Left ventricle myocardium inferior (tissue), 1 donor: ENCODE data around the gene UXT. TPM values are rescaled to one million over a fixed set of nuclear protein-coding genes. Genes with fewer than 3 reads are reported as not detected.
A peak's percentile ranks its signal among the peaks of the same experiment; 100 is the strongest.

Source experiments
- DNase-seq: peaks from one replicate; pipeline ENCODE4 v3.0.0-alpha.2; 2020
- H3K27ac ChIP-seq: fragments of 200-600 bp; replicated peaks from 2 replicates; pipeline ENCODE4 v1.8.0; 2021
- H3K27me3 ChIP-seq: fragments of 200-600 bp; 2 replicates; pipeline ENCODE4 v1.8.0; 2021; ENCODE audit warnings: low read depth
- H3K36me3 ChIP-seq: fragments of 200-600 bp; 2 replicates; pipeline ENCODE4 v1.8.0; 2021
- H3K4me1 ChIP-seq: fragments of 200-600 bp; 2 replicates; pipeline ENCODE4 v1.8.0; 2021
- H3K4me3 ChIP-seq: fragments of 200-600 bp; 2 replicates; pipeline ENCODE4 v1.8.0; 2021; ENCODE audit warnings: mild to moderate bottlenecking, moderate library complexity
- H3K9me3 ChIP-seq: fragments of 200-600 bp; replicated peaks from 2 replicates; pipeline ENCODE4 v1.8.0; 2021
- CTCF ChIP-seq: fragments of 200-600 bp; IDR thresholded peaks from 2 replicates; pipeline ENCODE4 v1.8.0; 2021; ENCODE audit warnings: antibody characterized with exemption, mild to moderate bottlenecking, borderline replicate concordance
- intact Hi-C: fragments of 100-400 bp; cut with micrococcal nuclease; formaldehyde crosslinking; loops from one replicate; pipeline ENCODE4 v1.11.0; 2022
- total RNA-seq: library from RNA; stranded (reverse); fragmentation: NEBNext Ultra II Directional; extraction: Animal tissue kit (Norgen Biotek cat#: 25700); gene quantifications from one replicate; pipeline ENCODE4 v1.2.1, GENCODE V29; 2021
- donor health status: DM: no; HTN: yes; CAD: no; lungs with severe emphysema.

Gene UXT
- total RNA-seq, 1 donor from 2014 or later: 93.5 TPM

DNA sequence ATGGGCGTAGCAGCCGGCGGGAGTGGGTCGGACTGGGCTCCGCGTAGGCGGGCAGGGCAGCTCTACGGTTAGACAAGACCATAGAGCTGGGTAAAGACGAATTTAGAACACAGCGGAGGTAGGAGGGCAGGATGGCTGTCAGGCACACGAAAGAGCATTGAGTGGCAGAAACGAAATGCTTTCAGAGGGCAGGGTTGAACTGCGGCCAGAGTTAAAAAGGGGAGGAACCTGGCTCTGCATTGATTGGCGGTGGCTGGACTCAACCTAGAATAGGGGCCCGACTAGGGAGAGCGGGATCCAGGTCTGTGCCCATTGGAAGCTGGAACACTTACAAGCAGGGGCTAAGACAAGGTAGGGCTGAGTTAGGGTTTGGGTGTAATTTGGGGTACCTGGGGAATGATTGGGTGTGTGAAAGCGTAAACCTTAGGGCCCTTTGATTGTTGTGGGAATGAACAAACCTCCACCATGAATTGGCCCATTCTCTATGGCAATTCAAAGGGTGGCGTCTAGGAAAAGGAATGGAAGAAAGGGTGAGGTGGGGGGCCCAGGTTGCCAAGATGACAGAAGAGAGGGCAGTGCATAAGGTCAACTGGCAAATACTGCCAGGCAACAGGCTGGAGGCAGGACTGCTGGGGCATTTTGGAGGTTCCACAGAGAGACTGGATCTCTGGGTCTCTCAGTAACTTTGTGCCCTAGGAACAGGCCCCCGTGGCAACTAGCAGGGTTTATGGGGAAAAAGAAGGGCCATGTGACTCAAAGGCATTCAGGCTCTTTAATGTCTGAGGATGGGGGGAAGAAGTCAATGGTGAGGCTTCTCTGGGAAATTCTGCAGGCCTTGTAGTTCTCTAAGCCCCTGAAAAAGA, 7.7 kb downstream of the UXT start:
- peaks cover 14% of the 10 kb centered on the region for H3K4me1 ChIP-seq
- peak overlapping the region; percentile 76 for H3K4me3 ChIP-seq
- H3K36me3 ChIP-seq: peaks cover 11% of the 10 kb centered on the region
- H3K27ac ChIP-seq: peak overlapping the region; percentile 86
- H3K9me3 ChIP-seq: no peaks in the 10 kb centered on the region
- DNase-seq: no peak
- intact Hi-C loops: no loop called here
- H3K27me3 ChIP-seq: no peaks in the 10 kb centered on the region
- no peak for TF ChIP-seq CTCF

- Histone ChIP-seq H3K27me3 (no peaks in the 10 kb centered on the region), H3K4me3 (peak within 1 kb of the TSS; percentile 76), H3K36me3 (peaks cover 6% of the 10 kb centered on the region), H3K4me1 (peaks cover 14% of the 10 kb centered on the region), H3K27ac (peak within 1 kb of the TSS; percentile 86), H3K9me3 (no peaks in the 10 kb centered on the region)
- intact Hi-C loops: no loop called here
- no peak for TF ChIP-seq CTCF
- peak; percentile 94 for DNase-seq
Measured at GRCh38 chrX:47650164-47651042, 8.6 kb downstream of the UXT start, which contains the start of gene ELK1. TSS of gene ELK1 (minus strand) at chrX:47650563. CDS start at chrX:47641441, 9,122 bp downstream.

GRCh38 chrX:47649781-47650163, 9.2 kb downstream of the UXT start:
- H3K27me3 ChIP-seq: no peaks in the 10 kb centered on the region
- no peak for TF ChIP-seq CTCF
- H3K36me3 ChIP-seq: peaks cover 4% of the 10 kb centered on the region
- intact Hi-C loops: no loop called here
- H3K27ac ChIP-seq: peak overlapping the region; percentile 86
- peaks cover 14% of the 10 kb centered on the region for H3K4me1 ChIP-seq
- peak overlapping the region; percentile 76 for H3K4me3 ChIP-seq
- DNase-seq: no peak
- H3K9me3 ChIP-seq: no peaks in the 10 kb centered on the region

DNA sequence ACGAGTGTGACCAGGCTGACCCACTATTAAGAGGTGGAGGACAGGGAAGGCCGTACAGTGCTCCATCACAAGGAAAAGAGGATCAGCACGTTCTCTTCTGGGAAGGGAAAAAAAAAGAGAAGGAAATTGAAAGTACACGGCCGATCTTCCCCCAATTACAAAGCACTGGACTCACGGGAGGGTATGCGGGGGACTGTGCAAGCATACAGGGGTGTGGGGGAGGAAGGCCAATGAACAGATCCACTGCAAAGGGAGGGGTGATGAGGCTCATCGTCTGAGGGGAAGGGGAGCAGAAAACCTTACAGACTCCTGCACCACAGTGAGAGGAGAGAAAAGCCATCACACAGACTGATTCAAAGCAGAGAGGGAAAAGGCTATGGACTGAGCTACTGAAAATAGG, 9.7 kb downstream of the UXT start:
- no peaks in the 10 kb centered on the region for H3K9me3 ChIP-seq
- no peaks in the 10 kb centered on the region for H3K36me3 ChIP-seq
- H3K27ac ChIP-seq: no peak overlapping the region
- peaks cover 17% of the 10 kb centered on the region for H3K4me1 ChIP-seq
- TF ChIP-seq CTCF: no peak
- H3K27me3 ChIP-seq: no peaks in the 10 kb centered on the region
- intact Hi-C loops: no loop called here
- no peak for DNase-seq
- H3K4me3 ChIP-seq: peak overlapping the region; percentile 76

- no peaks in the 10 kb centered on the region for H3K9me3 ChIP-seq
- no peaks in the 10 kb centered on the region for H3K27me3 ChIP-seq
- intact Hi-C loops: no loop called here
- no peaks in the 10 kb centered on the region for H3K36me3 ChIP-seq
- no peak overlapping the region for H3K4me3 ChIP-seq
- DNase-seq: no peak
- H3K27ac ChIP-seq: no peak overlapping the region
- no peak for TF ChIP-seq CTCF
- peaks cover 26% of the 10 kb centered on the region for H3K4me1 ChIP-seq
Measured at GRCh38 chrX:47648376-47648775, 10.6 kb downstream of the UXT start.
